ENCODE results near the gene KCNMB1. TPM values are rescaled to one million over a fixed set of nuclear protein-coding genes. Genes with fewer than 3 reads are reported as not detected.

The KCNMB1 gene
- total RNA-seq, 4 donors from 2014 or later, result 0.18 to 1.5 (median 0.81) TPM

DNA sequence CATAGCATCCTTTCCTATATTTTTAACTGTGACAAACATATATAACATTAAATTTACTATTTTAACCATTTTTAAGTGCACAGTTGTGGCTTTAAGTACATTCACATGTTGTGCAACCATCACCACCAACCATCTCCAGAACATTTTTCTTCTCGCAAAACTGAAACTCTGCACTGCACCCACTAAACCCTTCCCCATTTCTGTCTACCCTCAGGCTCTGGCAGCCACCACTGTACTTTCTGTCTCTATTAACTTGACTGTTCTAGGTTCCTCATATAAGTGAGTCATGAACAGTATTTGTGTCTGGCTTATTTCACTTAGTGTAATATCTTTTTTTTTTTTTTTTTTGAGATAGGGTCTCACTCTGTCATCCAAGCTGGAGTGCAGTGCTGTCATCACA, 25.5 kb downstream of the KCNMB1 start:
- Histone ChIP-seq H3K27ac (no peak overlapping the region), H3K4me1 (no peaks in the 10 kb centered on the region), H3K36me3 (no peaks in the 10 kb centered on the region), H3K27me3 (no peaks in the 10 kb centered on the region), H3K9me3 (no peaks in the 10 kb centered on the region), H3K4me3 (no peak overlapping the region)
- DNase-seq, result no peak
- no peak for TF ChIP-seq POLR2A (IDR thresholded peaks at IDR 0.05)

DNA sequence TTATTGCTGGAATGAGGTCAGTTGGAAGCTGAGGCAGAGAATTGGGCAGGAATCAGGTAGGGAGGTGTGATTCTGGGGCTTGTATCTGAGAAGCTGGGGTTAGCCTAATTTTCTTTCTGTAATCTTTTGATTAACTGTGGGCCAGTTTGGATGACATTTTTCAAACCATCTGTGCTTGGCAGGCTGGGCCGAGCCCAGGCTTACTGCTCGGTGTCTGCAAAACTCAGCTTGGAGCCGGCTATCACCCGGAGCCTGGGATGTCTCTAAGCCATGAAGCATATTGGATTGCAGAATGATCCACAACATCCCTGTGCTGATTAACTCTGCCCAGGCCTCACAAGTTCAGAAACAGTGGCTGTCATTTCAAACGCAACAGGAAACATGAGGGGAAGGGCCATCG, 26.5 kb downstream of the KCNMB1 start:
- no peaks in the 10 kb centered on the region for H3K4me1 ChIP-seq
- DNase-seq, result no peak
- no peak for TF ChIP-seq POLR2A (IDR thresholded peaks at IDR 0.05)
- TF ChIP-seq, protein P1, sequence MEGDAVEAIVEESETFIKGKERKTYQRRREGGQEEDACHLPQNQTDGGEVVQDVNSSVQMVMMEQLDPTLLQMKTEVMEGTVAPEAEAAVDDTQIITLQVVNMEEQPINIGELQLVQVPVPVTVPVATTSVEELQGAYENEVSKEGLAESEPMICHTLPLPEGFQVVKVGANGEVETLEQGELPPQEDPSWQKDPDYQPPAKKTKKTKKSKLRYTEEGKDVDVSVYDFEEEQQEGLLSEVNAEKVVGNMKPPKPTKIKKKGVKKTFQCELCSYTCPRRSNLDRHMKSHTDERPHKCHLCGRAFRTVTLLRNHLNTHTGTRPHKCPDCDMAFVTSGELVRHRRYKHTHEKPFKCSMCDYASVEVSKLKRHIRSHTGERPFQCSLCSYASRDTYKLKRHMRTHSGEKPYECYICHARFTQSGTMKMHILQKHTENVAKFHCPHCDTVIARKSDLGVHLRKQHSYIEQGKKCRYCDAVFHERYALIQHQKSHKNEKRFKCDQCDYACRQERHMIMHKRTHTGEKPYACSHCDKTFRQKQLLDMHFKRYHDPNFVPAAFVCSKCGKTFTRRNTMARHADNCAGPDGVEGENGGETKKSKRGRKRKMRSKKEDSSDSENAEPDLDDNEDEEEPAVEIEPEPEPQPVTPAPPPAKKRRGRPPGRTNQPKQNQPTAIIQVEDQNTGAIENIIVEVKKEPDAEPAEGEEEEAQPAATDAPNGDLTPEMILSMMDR (IDR thresholded peaks at IDR 0.05), result no peak
- H3K36me3 ChIP-seq, result no peaks in the 10 kb centered on the region
- no peak overlapping the region for H3K4me3 ChIP-seq
- H3K27ac ChIP-seq, result peak overlapping the region in 1 of 4 donors; percentile 38
- no peaks in the 10 kb centered on the region for H3K27me3 ChIP-seq
- H3K9me3 ChIP-seq, result no peaks in the 10 kb centered on the region

DNA sequence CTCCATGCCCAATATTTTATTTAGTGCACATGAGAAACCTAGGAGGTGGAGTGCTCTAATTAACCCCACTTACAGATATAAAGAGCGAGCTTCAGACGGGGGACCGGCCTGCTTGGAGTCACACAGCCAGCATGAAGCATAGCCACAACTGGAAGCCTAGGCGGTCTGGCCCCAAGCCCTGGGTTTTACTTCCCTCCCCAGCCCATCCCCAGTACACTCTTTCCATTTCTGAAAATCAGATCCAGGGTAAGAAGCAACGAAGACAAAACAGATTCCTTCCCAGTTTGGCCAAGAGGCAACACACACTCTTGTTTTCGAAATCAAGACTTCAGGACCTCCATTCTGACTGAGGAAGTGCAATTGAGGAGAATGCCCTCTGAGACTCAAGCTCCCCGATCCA, 27.1 kb downstream of the KCNMB1 start:
- TF ChIP-seq, protein P1 (IDR thresholded peaks at IDR 0.05), result no peak
- TF ChIP-seq POLR2A (IDR thresholded peaks at IDR 0.05), result no peak
- Histone ChIP-seq H3K27ac (peak overlapping the region in 1 of 4 donors; percentile 38), H3K4me1 (no peaks in the 10 kb centered on the region), H3K36me3 (no peaks in the 10 kb centered on the region), H3K27me3 (no peaks in the 10 kb centered on the region), H3K9me3 (no peaks in the 10 kb centered on the region), H3K4me3 (no peak overlapping the region)
- no peak for DNase-seq

DNA sequence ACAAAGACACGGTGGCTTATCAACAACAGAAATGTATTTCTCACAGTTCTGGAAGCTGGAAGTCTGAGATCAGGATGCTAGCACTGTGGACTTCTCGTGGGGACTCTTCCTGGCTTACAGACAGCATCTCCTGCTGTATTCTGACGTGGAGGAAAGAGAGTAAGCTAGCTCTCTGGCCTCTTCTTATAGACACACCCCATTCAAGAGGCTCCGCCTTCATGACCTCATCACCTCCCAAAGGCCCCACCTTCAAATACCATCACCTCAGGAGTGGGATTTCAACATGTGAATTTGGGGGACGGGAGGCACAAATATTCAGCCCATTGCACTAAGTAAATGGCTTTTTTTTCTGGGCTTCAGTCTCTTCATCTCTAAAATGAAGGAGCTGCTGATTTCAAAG, 27.6 kb downstream of the KCNMB1 start:
- TF ChIP-seq, protein P1 (IDR thresholded peaks at IDR 0.05), result no peak
- TF ChIP-seq POLR2A (IDR thresholded peaks at IDR 0.05), result no peak
- Histone ChIP-seq H3K27me3 (no peaks in the 10 kb centered on the region), H3K9me3 (no peaks in the 10 kb centered on the region), H3K36me3 (no peaks in the 10 kb centered on the region), H3K27ac (peak overlapping the region in 2 of 4 donors; percentile 17 to 38), H3K4me3 (no peak overlapping the region), H3K4me1 (no peaks in the 10 kb centered on the region)
- DNase-seq, result no peak

DNA sequence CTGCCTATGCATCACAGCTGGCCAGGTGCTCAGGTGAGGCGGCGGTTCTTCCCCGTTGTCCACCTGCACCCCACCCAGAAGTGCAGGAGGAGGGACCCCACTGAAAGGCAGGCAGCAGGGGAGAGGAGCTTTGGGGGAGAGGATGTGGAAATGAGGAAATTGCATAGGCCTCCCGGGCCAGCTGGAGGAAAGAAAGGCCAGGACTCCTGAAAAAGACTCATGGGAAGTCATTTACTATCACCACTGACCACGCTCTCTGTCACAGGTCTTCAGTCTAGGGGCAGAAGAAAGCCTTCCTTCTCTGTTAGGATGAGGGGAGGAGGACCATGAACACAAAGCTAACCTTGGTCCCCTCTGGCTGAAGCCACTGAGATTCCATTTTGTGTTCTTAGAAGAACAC, 28.1 kb downstream of the KCNMB1 start:
- H3K4me1 ChIP-seq, result no peaks in the 10 kb centered on the region

DNA sequence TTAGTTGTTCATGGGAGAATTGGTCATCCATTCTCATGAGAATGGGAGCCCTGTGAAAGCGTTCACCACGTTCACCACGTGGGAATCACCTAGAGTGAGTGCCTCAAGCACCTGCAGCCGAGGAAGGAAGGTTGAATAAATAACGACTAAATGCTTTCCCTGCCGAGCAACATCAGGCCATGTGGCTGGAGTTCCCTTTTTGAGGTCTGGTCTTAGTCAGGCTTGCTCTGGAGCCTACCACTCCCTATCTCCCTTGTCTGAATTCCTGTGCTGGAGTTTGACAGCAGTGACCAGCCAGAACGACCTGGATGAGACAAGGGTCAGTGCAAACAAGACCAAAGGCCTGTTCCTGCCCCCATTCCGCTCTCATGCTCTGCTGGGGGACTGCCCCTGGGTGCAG, 28.5 kb downstream of the KCNMB1 start:
- Histone ChIP-seq H3K27ac (peak overlapping the region in 2 of 4 donors; percentile 17 to 38), H3K9me3 (no peaks in the 10 kb centered on the region), H3K4me1 (no peaks in the 10 kb centered on the region), H3K4me3 (no peak overlapping the region), H3K27me3 (no peaks in the 10 kb centered on the region), H3K36me3 (no peaks in the 10 kb centered on the region)
- DNase-seq, result no peak
- TF ChIP-seq, protein P1 (IDR thresholded peaks at IDR 0.05), result no peak
- no peak for TF ChIP-seq POLR2A (IDR thresholded peaks at IDR 0.05)

More for the DNA sequence above, 28.1 kb downstream of the KCNMB1 start:
- Histone ChIP-seq H3K36me3 (no peaks in the 10 kb centered on the region), H3K27me3 (no peaks in the 10 kb centered on the region), H3K27ac (peak overlapping the region in 2 of 4 donors; percentile 17 to 38), H3K4me3 (no peak overlapping the region), H3K9me3 (no peaks in the 10 kb centered on the region)
- DNase-seq, result no peak
- no peak for TF ChIP-seq POLR2A (IDR thresholded peaks at IDR 0.05)
- TF ChIP-seq, protein P1 (IDR thresholded peaks at IDR 0.05), result no peak
